H1 (cell line): ENCODE data around the gene NCOA5. TPM values are rescaled to one million over a fixed set of nuclear protein-coding genes. Genes with fewer than 3 reads are reported as not detected.

ENCODE experiments used
- CREB1 ChIP-seq: IDR thresholded peaks from 2 replicates; pipeline ENCODE4 v1.6.1; 2012; ENCODE audit warnings: inconsistent platforms
- CTCF ChIP-seq, 3 experiments: IDR thresholded peaks; 1 replicate in 2 of 3; 2 replicates in 1 of 3; pipeline versions ENCODE4 v1.5.1 to v1.6.1; 2011; ENCODE audit warnings: low read length in 3 of 3, mild to moderate bottlenecking in 3 of 3, inconsistent platforms in 2 of 3, low read depth in 1 of 3, moderate library complexity in 1 of 3; ENCODE audit not compliant: insufficient read depth in 1 of 3; ENCODE audit errors: control extremely low read depth in 1 of 3
- SIN3A ChIP-seq, 2 experiments: IDR thresholded peaks in 1 of 2; conservative IDR thresholded peaks in 1 of 2; 2 replicates each; pipeline ENCODE4 v1.6.1; 2011 to 2012; ENCODE audit warnings: low read length in 2 of 2, improper control_type of control experiment in 1 of 2, low read depth in 1 of 2, mild to moderate bottlenecking in 1 of 2
- polyA plus RNA-seq, 7 experiments: library from polyadenylated mRNA; depleted of rRNA in 3 of 7; stranded (reverse) in 5 of 7; unstranded in 2 of 7; fragments of >200 nt in 5 of 7; fragments of 200-250 nt in 2 of 7; gene quantifications; 1 replicate in 5 of 7; 2 replicates in 1 of 7; 4 replicates in 1 of 7; pipeline versions ENCODE4 v1.2.1 to v1.2.3, GENCODE V29; 2011 to 2013; ENCODE audit warnings: missing spikeins in 2 of 7, mixed read lengths in 2 of 7
- total RNA-seq: library from RNA; stranded (reverse); fragmentation: NEBNext Ultra II Directional; extraction: Animal tissue kit (Norgen Biotek cat#: 25700); gene quantifications from 2 replicates; pipeline ENCODE4 v1.2.1, GENCODE V29; 2021

Gene NCOA5
- total and polyA plus RNA-seq, 2 of the 8 experiments (the other 6 are each of a cell fraction or from before 2014, with no cell fraction given): 20.4 to 29.0 TPM

- no peak for TF ChIP-seq CREB1
- TF ChIP-seq CTCF (IDR thresholded peaks at IDR 0.05; ENCODE audit: control extremely low read depth in 1 of 3, insufficient read depth in 1 of 3, low read depth in 1 of 3, low read length in 3 of 3): no peak
- TF ChIP-seq SIN3A (conservative IDR thresholded peaks at IDR 0.05 in 1 of 2, IDR thresholded peaks at IDR 0.05 in 1 of 2; ENCODE audit: low read depth in 1 of 2, low read length in 2 of 2): no peak
Observed at GRCh38 chr20:46065691-46066090, 24.1 kb downstream of the NCOA5 start (continued).
